ENCODE data around the gene EFNA4.
A peak's percentile ranks its signal among the peaks of the same experiment; 100 is the strongest.

EFNA4 gene

GRCh38 chr1:155083865-155084721, 20.6 kb downstream of the EFNA4 start (continued):
- TF ChIP-seq PRDM2 (tag by site-specific recombination; IDR thresholded peaks at IDR 0.05; ENCODE audit: borderline replicate concordance) (peak; percentile 85; the same call in 1 of the 2 replicates), ZBTB7A (tag by site-specific recombination; IDR thresholded peaks at IDR 0.05; ENCODE audit: low read depth) (0 out of 2 replicates have a peak, but pooled peaks have one; percentile 38), ZNF19 (tag by site-specific recombination; IDR thresholded peaks at IDR 0.05; ENCODE audit: low read depth) (no peak), GLIS1 (tag by site-specific recombination; IDR thresholded peaks at IDR 0.05) (peak; percentile 76), ZNF280D (tag by site-specific recombination; IDR thresholded peaks at IDR 0.05) (no peak), ZBTB48 (tag by site-specific recombination; IDR thresholded peaks at IDR 0.05) (peak; percentile 14; the same call in 1 of the 2 replicates), CTCF (tag by site-specific recombination; IDR thresholded peaks at IDR 0.05) (peak; percentile 33), ZNF398 (tag by site-specific recombination; IDR thresholded peaks at IDR 0.05) (0 out of 2 replicates have a peak, but pooled peaks have one; percentile 61)

- Histone ChIP-seq H3K27ac (ENCODE audit: extremely low read depth, low read depth, low read length) (peak overlapping the region; percentile 61; the same call in 1 of the 2 replicates), H3K9me3 (ENCODE audit: control insufficient read depth, insufficient read depth, low read depth, low read length) (no peaks in the 10 kb centered on the region), H3K36me3 (ENCODE audit: control insufficient read depth in 2 of 2, insufficient read depth in 1 of 2, low read length in 2 of 2) (no peaks in the 10 kb centered on the region), H3K4me1 (ENCODE audit: control insufficient read depth, insufficient read depth, low read length) (peaks cover 10% of the 10 kb centered on the region), H3K4me3 (ENCODE audit: low read depth, low read length) (peak overlapping the region; percentile 78)
- ChIA-PET CTCF (interaction anchor here (0.5 to 4.5 kb wide), 58 partner anchors 9 to 543 kb away, joined by 3 to 117 read pairs (median 4); partner anchors contain the start of genes ADAM15, EFNA4, KRTCAP2 and PBXIP1), POLR2A (interaction anchor here (0.6 to 1.6 kb wide), 12 partner anchors 21 to 174 kb away, joined by 3 to 9 read pairs (median 3); partner anchors contain the start of genes ADAM15, DPM3, EFNA1 and EFNA4)
- TF ChIP-seq ZNF830 (tag by site-specific recombination; IDR thresholded peaks at IDR 0.05; ENCODE audit: low read depth) = no peak
- TF ChIP-seq ZNF37A (tag by site-specific recombination; IDR thresholded peaks at IDR 0.05) = no peak
- peak; percentile 90 for TF ChIP-seq ZBTB17 (tag by site-specific recombination; IDR thresholded peaks at IDR 0.05)
- no peak for TF ChIP-seq OVOL3 (tag by site-specific recombination; IDR thresholded peaks at IDR 0.05)
- no peak for TF ChIP-seq ZNF157 (tag by site-specific recombination; IDR thresholded peaks at IDR 0.05)
- no peak for TF ChIP-seq ELK4 (IDR thresholded peaks at IDR 0.05; ENCODE audit: borderline replicate concordance, low read depth, low read length)
- peak; percentile 90 for TF ChIP-seq ZNF610 (tag by site-specific recombination; IDR thresholded peaks at IDR 0.05; ENCODE audit: borderline replicate concordance)
- TF ChIP-seq ZNF10 (tag by site-specific recombination; IDR thresholded peaks at IDR 0.05) = no peak; the same call in 1 of the 2 replicates
- TF ChIP-seq SP7 (tag by site-specific recombination; IDR thresholded peaks at IDR 0.05) = peak; percentile 89
- TF ChIP-seq ZNF350 (tag by site-specific recombination; IDR thresholded peaks at IDR 0.05) = no peak
- peak; percentile 87; the same call in 1 of the 2 replicates for TF ChIP-seq ZNF76 (tag by site-specific recombination; IDR thresholded peaks at IDR 0.05; ENCODE audit: borderline replicate concordance, low read depth)
These were observed 21.4 kb downstream of the EFNA4 start for GRCh38 chr1:155084722-155085503.
